GM12801 (cell line): ENCODE data around the gene DNAJB6.

Source experiments
- CTCF ChIP-seq: IDR thresholded peaks from one replicate; pipeline ENCODE4 v1.5.1; 2011; ENCODE audit warnings: control low read depth; ENCODE audit not compliant: insufficient read length; ENCODE audit errors: extremely low read depth

The DNAJB6 gene

GRCh38 chr7:157410831-157411556 is 74.2 kb downstream of the DNAJB6 start:
- TF ChIP-seq CTCF: no peak

- no peak for TF ChIP-seq CTCF
Observed at GRCh38 chr7:157411580-157411979, 74.8 kb downstream of the DNAJB6 start.

- TF ChIP-seq CTCF: no peak
Observed at GRCh38 chr7:157412021-157412443, 75.2 kb downstream of the DNAJB6 start.

- TF ChIP-seq CTCF: no peak
Observed at GRCh38 chr7:157412491-157413180, 75.8 kb downstream of the DNAJB6 start.

- TF ChIP-seq CTCF: no peak
Observed at GRCh38 chr7:157413881-157414701, 77.3 kb downstream of the DNAJB6 start.

- no peak for TF ChIP-seq CTCF
Observed at GRCh38 chr7:157414702-157415096, 77.9 kb downstream of the DNAJB6 start.

GRCh38 chr7:157415486-157415885 is 78.7 kb downstream of the DNAJB6 start:
- TF ChIP-seq CTCF: no peak
